GM23338 (cell line): ENCODE measurements around the gene VPS13A.

ENCODE experiments used
- EZH2 ChIP-seq: fragments of 200-600 bp; sonication (generic); IDR thresholded peaks from one replicate; pipeline ENCODE4 v1.8.0; 2017; ENCODE audit warnings: antibody characterized with exemption, mild to moderate bottlenecking, low read depth; ENCODE audit not compliant: unreplicated experiment
- REST ChIP-seq: IDR thresholded peaks from one replicate; pipeline ENCODE4 v1.6.1; 2018; ENCODE audit warnings: antibody characterized with exemption; ENCODE audit not compliant: unreplicated experiment
- STAT1 ChIP-seq: IDR thresholded peaks from one replicate; pipeline ENCODE4 v1.6.1; 2016; ENCODE audit warnings: antibody characterized with exemption; ENCODE audit not compliant: unreplicated experiment
- TF ChIP-seq, protein P1 (sequence below), 2 experiments: fragments of 200-600 bp in 1 of 2; sonication (generic) in 1 of 2; conservative IDR thresholded peaks; 2 replicates each; pipeline versions ENCODE4 v1.5.1 to v1.6.1; 2016 to 2017; ENCODE audit warnings: antibody characterized with exemption in 2 of 2, low read depth in 2 of 2, mild to moderate bottlenecking in 2 of 2, moderate library complexity in 1 of 2

DNA sequence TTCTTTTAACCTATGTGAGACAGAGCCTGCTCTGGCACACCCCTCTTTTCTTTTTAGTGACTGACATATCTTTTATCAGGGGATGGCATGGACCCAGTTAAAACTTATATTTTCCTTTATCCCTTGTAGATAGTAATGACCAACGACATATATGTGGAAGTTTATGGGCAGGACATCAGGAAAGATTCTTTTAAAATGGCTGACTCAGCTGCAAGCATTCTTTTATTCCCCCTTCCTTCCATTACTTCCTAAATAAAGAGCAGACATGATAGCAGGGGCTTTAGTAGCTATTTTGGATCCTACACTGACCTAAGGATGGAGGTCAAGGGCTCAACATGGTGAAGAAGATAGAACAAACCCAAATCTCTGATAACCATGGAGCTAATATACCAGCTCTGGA lies 25.0 kb upstream of the VPS13A start:
- TF ChIP-seq, protein P1, sequence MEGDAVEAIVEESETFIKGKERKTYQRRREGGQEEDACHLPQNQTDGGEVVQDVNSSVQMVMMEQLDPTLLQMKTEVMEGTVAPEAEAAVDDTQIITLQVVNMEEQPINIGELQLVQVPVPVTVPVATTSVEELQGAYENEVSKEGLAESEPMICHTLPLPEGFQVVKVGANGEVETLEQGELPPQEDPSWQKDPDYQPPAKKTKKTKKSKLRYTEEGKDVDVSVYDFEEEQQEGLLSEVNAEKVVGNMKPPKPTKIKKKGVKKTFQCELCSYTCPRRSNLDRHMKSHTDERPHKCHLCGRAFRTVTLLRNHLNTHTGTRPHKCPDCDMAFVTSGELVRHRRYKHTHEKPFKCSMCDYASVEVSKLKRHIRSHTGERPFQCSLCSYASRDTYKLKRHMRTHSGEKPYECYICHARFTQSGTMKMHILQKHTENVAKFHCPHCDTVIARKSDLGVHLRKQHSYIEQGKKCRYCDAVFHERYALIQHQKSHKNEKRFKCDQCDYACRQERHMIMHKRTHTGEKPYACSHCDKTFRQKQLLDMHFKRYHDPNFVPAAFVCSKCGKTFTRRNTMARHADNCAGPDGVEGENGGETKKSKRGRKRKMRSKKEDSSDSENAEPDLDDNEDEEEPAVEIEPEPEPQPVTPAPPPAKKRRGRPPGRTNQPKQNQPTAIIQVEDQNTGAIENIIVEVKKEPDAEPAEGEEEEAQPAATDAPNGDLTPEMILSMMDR (conservative IDR thresholded peaks at IDR 0.05; ENCODE audit: low read depth in 2 of 2), result no peak
- TF ChIP-seq REST (no peak), EZH2 (no peak), STAT1 (no peak)
